HK-2 (cell line): ENCODE data around the gene MT1A.
"Not testable (repeated sequence)": the region's sequence is repeated elsewhere in the genome, so short reads cannot be mapped to it uniquely, and the experiment has no call there.

ENCODE experiments used
- DNase-seq: peaks from one replicate; pipeline ENCODE4 v3.0.0-alpha.2; 2018; ENCODE audit not compliant: unreplicated experiment

MT1A gene

DNA sequence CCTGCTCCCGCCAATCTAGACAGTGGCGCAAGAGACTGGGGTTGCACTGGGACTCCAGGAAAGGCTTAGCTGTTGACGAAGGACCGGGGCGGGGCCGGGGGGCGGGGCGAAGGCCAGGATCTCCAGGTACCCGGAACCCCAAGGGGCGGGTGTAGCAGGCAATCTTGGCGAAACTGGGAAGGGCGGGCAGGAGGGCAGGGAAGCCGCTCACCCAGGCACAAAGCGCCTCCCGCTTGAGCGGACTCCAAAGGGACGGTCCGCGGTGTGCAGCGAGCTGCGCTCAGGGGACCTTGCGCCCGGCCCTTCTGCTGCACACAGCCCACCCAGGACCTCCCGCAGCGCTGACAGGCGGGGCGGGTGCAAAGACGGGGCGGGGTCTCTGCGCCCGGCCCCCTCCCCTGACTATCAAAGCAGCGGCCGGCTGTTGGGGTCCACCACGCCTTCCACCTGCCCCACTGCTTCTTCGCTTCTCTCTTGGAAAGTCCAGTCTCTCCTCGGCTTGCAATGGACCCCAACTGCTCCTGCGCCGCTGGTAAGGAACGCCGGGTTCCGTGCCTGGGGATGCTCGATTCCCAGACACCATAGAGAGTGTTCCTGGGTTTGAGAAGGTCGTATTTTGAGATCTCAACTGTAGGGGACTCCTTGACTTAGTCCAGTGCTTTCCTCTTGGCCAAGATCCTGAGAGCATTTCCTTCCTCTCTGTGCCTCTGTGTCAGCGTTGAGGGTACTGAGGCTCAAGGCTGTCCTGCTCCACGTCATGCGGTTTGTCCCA, 19.3 kb downstream of the MT1A start, which contains the start of gene MT1F:
Gene MT1F, plus strand, starts transcription at position 405 of the 772 bp plus-strand sequence. Its CDS starts 100 bp downstream, at position 505.
- DNase-seq, result peak; percentile 93

DNA sequence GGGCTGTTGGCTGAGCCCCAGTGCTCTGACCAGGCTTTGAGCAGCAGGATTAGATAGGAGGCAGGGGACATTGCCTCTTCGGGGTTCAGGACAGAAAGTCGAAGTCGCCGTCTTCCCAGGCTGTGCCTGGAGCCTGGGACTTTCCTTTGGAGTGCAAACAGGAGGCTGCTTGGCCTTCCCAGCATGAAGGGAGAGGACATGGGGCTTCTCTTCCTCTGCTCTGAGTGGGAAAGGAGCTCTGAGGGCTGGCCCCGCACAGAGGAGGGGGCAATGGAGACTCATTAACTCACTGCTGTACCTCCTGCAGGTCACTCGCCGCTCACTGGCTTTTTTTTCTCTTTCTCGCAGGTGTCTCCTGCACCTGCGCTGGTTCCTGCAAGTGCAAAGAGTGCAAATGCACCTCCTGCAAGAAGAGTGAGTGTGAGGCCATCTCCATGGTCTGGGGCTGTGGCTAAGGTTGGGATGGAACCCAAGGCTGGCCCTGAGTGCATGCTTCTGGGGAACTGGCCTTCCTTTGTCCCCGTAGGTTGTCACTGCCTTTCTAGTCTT, 19.9 kb downstream of the MT1A start:
- DNase-seq, result no peak

DNA sequence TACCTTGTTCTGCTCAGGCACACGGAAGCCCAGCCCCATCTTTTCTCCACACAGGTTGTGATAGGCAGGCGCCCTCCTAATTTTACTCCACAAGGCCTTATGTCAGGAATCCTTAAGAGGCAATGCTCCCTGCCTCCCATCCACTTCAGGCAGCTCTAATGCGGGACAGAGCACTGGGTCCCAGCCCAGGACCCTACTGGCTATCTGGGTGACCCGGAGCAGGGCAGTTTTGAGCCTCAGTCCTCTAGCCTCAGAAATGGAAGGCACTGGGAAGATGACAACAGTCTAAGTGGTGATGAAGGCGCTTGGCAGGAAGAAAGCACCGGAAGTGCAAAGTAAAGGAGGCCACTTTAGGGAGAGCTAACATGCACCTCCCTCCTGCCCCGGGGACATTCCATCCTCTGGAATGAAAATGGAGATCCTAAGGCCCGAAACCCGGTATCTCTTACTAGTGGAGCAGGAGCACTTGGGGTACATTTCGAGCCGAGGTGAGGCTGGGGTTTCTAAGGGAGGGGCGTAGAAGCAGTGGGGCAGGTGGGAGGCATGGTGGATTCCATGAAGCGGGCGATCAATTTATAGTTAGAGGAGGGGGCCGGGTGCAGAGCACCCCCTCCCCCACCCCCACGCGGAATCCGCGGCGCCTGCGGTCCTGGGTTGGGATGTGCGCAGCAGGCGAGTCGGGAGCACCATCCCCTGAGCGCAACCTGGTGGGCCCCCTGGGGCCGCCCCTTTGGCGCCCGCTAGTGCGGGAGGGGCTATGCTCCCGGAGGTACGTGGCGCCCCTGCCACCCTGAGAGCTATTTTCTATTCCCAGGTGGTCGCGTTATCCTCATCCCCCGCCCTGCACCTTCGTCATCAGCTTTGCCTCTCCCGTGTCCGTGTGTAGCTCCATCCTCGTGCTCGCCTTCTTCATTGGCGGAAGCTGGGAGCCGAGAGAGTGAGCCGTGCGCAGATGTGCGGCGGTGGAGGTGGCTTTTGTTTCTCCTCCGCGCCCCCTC, 24.2 kb downstream of the MT1A start:
- no peak for DNase-seq

DNA sequence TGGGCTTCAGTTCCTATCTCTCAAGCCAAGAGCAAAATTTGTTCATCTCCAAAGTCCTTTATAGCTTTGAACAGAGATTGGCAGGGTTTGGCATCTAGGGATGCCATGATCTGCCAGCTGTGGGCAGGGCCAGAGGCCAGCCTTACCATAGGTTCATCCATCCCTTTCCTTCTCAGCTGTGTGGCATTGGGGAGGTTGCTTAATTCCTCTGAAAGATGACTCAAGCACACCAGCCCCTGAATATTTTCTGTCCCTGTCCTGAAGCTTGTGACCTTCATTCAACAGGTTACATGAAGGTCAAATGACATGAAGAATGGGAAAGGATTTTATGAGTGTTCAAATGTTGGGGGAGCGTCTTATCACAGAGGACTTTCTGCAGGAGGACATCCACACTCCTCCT, 26.0 kb downstream of the MT1A start:
- no peak for DNase-seq

DNA sequence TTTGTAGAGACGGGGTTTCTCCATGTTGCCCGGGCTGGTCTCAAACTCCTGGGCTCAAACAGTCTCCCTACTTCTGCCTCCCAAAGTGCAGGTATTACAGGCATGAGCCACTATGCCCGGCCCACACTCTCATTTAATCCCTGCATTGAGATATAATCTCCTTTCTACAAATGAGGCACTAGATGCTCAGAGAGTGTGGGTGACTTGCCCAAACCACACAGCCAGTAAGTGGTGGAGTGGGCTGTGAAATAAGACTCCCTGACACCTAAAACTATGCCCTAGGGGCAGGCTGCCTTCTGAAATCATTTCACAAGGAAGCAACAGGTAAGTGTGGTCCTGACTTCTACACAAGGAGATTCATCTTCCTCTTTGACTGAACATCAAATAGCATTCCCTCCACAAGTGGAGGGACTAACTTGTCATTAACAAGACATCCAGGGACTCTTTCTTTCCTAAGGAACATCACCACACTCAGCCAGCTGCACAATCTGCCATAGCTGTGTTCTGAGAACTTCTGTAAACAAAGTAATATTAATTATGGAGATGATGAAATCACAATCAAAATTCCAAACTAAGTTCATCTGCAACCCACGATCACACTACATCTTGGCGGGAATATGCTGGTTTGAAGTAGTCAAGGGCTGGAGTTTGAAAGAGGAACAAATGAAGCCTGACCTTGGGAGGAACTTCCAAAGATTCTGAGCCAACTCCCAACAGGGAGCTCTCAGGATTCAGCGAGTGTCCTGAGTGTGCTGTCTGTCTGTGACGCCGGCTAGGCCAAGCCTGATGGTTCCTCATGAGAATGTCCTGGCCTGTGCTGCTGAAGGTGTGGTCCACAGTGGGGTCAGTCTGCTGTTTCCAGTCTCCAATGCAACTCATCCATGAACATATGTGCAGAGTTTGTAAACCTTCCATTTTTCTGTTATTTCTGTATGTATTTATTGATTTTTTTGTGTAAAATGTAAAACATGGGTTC, 27.1 kb downstream of the MT1A start:
- not testable (repeated sequence) for DNase-seq

DNA sequence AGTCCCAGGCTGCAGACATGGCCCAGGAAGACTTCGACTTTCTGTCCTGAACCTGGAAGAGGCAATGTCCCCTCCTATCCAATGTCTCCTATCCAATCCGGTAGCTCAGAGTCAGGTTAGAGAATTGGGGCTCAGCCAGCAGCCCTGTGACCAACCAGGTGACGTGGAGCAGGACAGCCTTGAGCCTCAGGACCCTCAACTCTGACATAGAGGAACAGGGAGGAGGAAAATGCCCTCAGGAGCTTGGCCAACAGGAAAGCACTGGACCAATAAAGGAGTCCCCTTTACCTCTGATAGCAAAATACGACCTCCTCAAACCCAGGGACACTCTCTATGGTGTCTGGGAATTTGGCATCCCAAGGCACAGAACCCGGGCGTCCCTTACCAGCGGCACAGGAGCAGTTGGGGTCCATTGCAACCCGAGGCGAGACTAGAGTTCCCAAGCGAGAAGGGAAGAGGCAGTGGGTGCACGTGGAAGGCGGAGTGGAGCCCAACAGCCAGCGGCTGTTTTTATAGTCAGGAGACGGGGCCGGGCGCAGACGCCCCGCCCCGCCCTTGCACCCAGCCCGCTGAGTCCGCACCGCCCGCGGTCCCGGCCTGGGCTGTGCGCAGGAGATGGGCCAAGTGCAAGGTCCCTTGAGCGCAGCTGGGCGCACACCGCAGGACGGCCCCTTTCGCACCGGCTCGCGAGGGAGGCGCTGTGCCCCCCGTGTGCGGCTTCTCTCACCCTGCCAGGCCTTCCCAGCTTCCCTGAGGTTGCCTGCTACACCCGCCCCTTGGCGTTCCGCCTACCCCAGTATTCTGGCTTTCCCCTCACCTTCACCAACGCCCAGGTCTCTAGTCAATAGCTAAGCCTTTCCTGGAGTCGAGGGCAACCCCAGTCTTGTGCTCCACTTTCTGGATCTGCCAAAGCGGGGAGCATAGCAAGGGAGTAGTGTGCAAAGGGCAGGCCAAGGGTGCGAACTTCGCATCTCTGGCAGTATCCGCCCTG, 29.4 kb downstream of the MT1A start, which contains the start of gene MT1G:
Gene MT1G, minus strand, starts transcription at position 485 of the 991 bp plus-strand sequence. Its CDS starts 72 bp downstream, at position 413.
- DNase-seq, result no peak

DNA sequence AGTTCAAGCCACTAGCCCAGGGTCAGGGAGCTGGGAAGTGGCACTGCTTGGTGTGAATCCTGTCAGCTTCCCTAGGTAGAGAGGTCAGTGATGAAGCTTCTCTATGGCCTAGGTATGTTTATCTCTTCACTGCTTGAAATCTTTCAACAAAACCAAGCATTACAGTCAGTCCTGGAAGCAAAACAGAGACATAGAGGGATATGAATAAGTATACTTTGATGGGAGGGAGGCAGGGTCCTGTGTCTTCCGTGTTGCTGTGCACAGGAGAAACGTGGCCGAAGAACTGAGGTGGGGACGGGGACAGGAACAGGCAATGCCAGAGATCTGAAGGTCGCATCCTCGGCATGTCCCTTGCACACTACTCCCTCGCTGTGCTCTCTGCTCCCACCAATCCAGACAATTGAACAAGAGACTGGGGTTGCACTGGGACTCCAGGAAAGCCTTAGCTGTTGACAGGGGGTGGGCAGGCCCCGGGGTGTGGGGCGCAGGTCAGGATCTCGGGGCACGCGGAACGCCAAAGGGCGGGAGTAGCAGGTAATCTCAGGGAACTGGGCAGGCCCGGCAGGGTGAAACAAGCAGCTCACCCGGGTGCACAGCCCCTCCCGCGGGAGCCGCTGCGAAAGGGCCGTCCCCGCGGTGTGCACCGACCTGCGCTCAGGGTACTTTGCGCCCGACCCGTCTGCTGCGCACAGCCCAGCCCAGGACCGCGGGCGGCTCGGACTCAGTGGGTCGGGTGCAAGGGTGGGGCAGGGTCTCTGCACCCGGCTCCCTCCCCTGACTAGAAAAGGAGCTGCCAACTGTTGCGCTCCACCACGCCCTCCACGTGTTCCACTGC, 30.8 kb downstream of the MT1A start, which contains the start of gene MT1H:
Gene MT1H, plus strand, starts transcription at position 810 of the 835 bp plus-strand sequence. CDS start 71 bp downstream, outside the sequence.
- DNase-seq, result no peak

DNA sequence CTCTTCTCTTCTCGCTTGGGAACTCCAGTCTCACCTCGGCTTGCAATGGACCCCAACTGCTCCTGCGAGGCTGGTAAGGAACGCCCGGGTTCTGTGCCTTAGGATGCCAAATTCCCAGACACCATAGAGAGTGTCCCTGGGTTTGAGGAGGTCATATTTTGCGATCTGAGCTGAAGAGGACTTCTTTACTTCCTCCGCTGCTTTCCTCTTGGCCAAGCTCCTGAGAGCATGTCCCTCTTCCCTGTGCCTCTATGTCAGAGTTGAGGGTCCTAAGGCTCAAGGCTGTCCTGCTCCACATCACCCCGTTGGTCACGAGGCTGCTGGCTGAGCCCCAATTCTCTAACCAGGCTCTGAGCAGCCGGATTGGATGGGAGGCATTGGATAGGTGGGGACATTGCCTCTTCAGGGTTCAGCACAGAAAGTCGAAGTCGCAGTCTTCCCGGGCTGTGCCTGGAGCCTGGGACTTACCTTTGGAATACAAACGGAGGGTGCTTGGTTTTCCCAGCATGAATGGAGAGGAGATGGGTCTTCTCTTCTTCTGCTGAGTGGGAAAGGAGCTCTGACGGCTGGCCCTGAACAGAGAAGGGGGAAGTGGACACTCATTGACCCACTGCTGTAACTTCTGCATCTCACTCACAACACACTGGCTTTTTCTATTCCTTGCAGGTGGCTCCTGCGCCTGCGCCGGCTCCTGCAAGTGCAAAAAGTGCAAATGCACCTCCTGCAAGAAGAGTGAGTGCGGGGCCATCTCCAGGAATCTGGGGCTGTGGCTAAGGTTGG, 31.6 kb downstream of the MT1A start:
- DNase-seq, result no peak

DNA sequence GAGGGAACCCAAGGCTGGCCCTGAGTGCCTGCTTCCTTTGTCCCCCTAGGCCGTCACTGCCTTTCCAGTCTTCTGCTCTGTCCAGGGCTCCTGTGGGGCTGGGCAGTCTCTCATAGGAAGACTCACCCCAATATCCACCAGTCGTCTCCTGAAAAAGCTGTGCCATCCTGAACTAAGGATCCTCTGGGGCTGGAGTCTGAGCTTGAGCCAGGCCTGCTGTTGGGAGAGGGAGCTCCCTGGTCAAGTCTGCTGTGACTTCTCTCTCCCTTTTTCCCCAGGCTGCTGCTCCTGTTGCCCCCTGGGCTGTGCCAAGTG, 32.1 kb downstream of the MT1A start:
- DNase-seq, result no peak

DNA sequence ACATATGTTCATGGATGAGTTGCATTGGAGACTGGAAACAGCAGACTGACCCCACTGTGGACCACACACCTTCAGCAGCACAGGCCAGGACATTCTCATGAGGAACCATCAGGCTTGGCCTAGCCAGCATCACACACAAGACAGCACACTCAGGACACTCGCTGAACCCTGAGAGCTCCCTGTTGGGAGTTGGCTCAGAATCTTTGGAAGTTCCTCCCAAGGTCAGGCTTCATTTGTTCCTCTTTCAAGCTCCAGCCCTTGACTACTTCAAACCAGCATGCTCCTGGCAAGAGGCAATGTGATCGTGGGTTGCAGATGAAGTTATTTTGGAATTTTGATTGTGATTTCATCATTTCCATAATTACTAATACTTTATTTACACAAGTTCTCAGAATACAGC, 33.2 kb downstream of the MT1A start:
- DNase-seq, result not testable (repeated sequence)

DNA sequence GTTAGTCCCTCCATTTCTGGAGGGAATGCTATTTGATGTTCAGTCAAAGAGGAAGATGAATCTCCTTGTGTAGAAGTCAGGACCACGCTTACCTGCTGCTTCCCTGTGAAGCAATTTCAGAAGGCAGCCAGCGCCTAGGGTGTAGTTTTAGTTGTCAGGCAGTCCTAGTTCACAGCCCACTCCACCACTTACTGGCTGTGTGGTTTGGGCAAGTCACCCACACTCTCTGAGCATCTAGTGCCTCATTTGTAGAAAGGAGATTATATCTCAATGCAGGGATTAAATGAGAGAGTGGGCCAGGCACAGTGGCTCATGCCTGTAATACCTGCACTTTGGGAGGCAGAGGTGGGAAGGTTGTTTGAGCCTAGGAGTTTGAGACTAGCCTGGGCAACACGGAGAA, 33.7 kb downstream of the MT1A start:
- DNase-seq, result not testable (repeated sequence)

DNA sequence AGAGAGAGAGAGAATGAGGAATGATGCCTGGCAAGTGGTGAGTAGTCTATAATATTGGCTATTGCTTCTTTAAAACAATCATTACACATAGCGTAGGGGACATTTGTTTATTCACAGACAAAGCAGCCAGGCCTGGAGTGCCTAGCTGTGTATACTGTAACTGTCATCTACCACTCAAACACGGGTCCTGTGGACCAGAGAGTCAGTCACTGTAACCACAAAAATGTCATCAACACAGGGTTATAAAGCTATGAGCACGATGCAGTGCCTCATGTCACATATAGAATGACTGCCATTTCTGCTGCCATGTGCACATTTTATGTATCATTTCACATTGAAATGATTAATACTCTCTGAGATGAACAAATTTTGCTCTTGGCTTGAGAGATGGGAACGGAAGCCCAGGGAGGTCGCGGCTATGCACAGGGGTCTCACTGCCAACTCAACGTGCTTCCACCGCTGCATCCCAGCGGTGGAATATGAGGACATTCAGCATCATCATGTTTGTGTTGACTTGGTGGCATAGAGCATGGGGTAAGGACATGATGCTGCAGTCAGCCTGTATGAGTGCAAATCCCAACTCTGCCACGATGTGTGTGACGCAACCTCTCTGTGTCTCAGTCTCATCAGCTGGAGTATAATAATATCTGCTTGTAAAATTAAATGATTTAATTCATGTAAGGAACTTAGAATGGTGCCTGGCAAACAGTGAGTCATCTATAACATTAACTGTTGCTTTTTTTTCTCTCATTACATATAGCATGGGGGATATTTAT, 34.5 kb downstream of the MT1A start:
- DNase-seq, result no peak

DNA sequence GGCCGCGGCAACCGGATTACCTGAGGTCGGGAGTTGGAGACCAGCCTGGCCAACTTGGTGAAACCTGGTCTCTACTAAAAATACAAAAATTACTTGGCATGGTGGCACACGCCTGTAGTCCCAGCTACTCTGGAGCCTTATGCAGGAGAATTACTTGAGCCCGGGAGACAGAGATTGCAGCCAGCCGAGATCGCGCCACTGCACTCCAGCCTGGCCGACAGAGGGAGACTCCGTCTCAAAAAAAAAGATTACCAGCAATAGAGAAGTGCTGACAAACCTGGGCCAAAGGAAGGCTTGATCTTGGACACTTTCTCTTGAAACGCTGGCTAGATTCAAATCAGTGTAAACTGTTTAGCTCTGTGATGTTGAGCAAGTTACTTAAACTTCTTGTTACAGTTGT, 35.5 kb downstream of the MT1A start:
- DNase-seq, result peak; percentile 28

DNA sequence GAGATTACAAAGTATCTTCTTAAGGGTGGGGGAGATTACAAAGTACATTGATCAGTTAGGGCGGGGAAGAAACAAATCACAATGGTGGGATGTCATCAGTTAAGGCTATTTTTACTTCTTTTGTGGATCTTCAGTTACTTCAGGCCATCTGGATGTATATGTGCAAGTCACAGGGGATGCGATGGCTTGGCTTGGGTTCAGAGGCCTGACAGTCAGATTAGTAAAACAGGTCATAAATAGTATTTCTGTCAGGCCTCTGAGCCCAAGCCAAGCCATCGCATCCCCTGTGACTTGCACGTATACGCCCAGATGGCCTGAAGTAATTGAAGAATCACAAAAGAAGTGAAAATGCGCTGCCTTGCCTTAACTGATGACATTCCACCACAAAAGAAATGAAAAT, 36.1 kb downstream of the MT1A start:
- DNase-seq, result not testable (repeated sequence)

DNA sequence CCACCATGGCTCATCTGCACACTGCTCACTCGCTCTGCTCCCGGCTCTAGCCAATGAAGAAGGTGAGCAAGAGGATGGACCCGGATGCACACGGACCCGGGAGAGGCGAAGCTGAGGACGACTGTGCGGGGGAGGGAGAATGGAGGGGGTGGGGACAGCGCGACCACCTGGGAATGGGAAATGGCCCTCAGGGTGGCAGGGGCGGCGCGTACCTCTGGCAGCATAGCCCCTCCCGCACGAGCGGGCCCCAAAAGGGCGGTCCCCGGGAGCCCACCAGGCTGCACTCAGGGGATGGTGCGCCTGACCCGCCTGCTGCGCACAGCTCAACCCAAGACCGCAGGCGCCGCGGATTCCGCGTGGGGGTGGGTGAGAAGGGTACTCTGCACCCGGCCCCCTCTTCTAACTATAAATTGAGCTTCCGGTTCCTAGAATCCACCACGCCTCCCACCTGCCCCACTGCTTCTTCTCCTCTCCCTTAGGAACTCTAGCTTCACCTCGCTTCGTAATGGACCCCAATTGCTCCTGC, 37.3 kb downstream of the MT1A start:
- DNase-seq, result no peak

DNA sequence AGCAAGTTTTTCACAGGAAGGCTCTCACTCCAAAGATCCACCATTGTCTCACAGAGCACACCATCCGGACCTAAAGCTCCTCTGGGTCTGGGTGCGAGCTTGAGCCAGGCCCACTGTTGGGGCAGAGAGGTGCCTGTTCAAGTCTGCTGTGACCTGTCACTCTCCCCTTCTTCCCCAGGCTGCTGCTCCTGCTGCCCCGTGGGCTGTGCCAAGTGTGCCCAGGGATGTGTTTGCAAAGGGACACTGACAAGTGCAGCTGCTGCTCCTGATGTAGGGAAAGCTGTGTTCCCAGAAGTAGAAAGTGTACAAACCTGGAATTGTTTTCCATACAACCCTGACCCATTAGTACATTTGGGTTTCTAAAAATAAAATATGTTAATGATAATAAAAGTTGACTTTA, 39.0 kb downstream of the MT1A start:
- DNase-seq, result no peak
